Measurements from ENCODE around the gene DHX32.

GRCh38 chr10:125859128-125859817, 21.8 kb downstream of the DHX32 start:
- TF ChIP-seq CTCF (IDR thresholded peaks at IDR 0.05; ENCODE audit: poor library complexity, severe bottlenecking) (no peak), RAD21 (conservative IDR thresholded peaks at IDR 0.05) (no peak)
